ENCODE results near the gene EFCAB14.

DNA sequence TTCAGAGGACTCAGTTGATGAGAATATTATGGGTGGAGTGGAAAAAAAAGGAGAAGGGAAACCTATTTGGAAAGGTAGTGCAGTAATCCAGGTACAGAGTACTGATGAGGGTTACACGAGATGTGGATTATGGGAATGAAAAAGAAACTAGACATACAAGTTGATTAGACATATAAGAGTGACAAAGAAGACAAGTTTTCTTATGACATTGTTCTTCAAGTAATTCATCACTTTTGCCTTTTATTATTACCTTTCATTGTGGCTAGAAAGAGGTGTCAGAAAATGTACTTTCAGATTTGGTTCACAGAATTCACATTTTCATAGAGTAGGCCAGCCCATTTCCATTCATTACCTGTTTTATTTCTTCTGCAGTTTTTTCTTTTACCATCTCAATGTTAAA is 61.1 kb downstream of the EFCAB14 start:
- TF ChIP-seq CTCF (conservative IDR thresholded peaks at IDR 0.05) (no peak), ZFX (IDR thresholded peaks at IDR 0.05) (no peak)
